Measurements from ENCODE around the gene TRIM65. TPM values are rescaled to one million over a fixed set of nuclear protein-coding genes. Genes with fewer than 3 reads are reported as not detected.

Gene TRIM65
- polyA plus RNA-seq (ENCODE audit: insufficient read length in 3 of 3) = 10 to 100 TPM; 11.1 to 12.4 (median 11.3) TPM

- no peak for DNase-seq (ENCODE audit: low read depth in 3 of 3, low spot score in 2 of 3)
These were observed at the start of gene TRIM65 for GRCh38 chr17:75896415-75897159. Gene TRIM65 (minus strand): TSS chr17:75896951. CDS start chr17:75896937, 14 bp downstream.

- DNase-seq (ENCODE audit: low read depth in 3 of 3, low spot score in 2 of 3) = no peak
These were observed 48.5 kb upstream of the TRIM65 start for GRCh38 chr17:75945211-75945610.

GRCh38 chr17:75943491-75943890, 46.7 kb upstream of the TRIM65 start:
- DNase-seq (ENCODE audit: low read depth in 3 of 3, low spot score in 2 of 3) = no peak

- DNase-seq (ENCODE audit: low read depth in 3 of 3, low spot score in 2 of 3) = no peak
These were observed 45.7 kb upstream of the TRIM65 start for GRCh38 chr17:75942473-75942872.

GRCh38 chr17:75941442-75941819, 44.7 kb upstream of the TRIM65 start:
- DNase-seq (ENCODE audit: low read depth in 3 of 3, low spot score in 2 of 3) = no peak

GRCh38 chr17:75940727-75941441, 44.1 kb upstream of the TRIM65 start, which contains the start of gene FBF1:
Gene FBF1 (minus strand): TSS chr17:75941042. CDS start chr17:75938149, 2,893 bp downstream.
- DNase-seq (ENCODE audit: low read depth in 3 of 3, low spot score in 2 of 3) = peak; percentile 68 to 89 (median 74)

GRCh38 chr17:75937652-75938051, 40.9 kb upstream of the TRIM65 start:
- DNase-seq (ENCODE audit: low read depth in 3 of 3, low spot score in 2 of 3) = no peak

- no peak for DNase-seq (ENCODE audit: low read depth in 3 of 3, low spot score in 2 of 3)
These were observed 37.1 kb upstream of the TRIM65 start for GRCh38 chr17:75933808-75934207.

GRCh38 chr17:75932852-75933251, 36.1 kb upstream of the TRIM65 start:
- no peak for DNase-seq (ENCODE audit: low read depth in 3 of 3, low spot score in 2 of 3)

GRCh38 chr17:75931062-75931461, 34.3 kb upstream of the TRIM65 start:
- DNase-seq (ENCODE audit: low read depth in 3 of 3, low spot score in 2 of 3) = no peak

- no peak for DNase-seq (ENCODE audit: low read depth in 3 of 3, low spot score in 2 of 3)
These were observed 30.7 kb upstream of the TRIM65 start for GRCh38 chr17:75927286-75927922.

- no peak for DNase-seq (ENCODE audit: low read depth in 3 of 3, low spot score in 2 of 3)
These were observed 29.7 kb upstream of the TRIM65 start for GRCh38 chr17:75926456-75926855.

- no peak for DNase-seq (ENCODE audit: low read depth in 3 of 3, low spot score in 2 of 3)
These were observed 29.2 kb upstream of the TRIM65 start for GRCh38 chr17:75925912-75926311.

GRCh38 chr17:75925103-75925502, 28.4 kb upstream of the TRIM65 start:
- no peak for DNase-seq (ENCODE audit: low read depth in 3 of 3, low spot score in 2 of 3)

- no peak for DNase-seq (ENCODE audit: low read depth in 3 of 3, low spot score in 2 of 3)
These were observed 26.5 kb upstream of the TRIM65 start for GRCh38 chr17:75922963-75923874.

- no peak for DNase-seq (ENCODE audit: low read depth in 3 of 3, low spot score in 2 of 3)
These were observed 25.6 kb upstream of the TRIM65 start for GRCh38 chr17:75922173-75922961.

GRCh38 chr17:75921596-75921995, 24.8 kb upstream of the TRIM65 start:
- no peak for DNase-seq (ENCODE audit: low read depth in 3 of 3, low spot score in 2 of 3)

- DNase-seq (ENCODE audit: low read depth in 3 of 3, low spot score in 2 of 3) = no peak
These were observed 23.4 kb upstream of the TRIM65 start for GRCh38 chr17:75920045-75920560.

GRCh38 chr17:75919611-75920010, 22.9 kb upstream of the TRIM65 start:
- no peak for DNase-seq (ENCODE audit: low read depth in 3 of 3, low spot score in 2 of 3)

All from right renal cortex interstitium (tissue), 3 donors.